ENCODE measurements around the gene CDC73. TPM values are rescaled to one million over a fixed set of nuclear protein-coding genes. Genes with fewer than 3 reads are reported as not detected.

The CDC73 gene
- total RNA-seq, 1 experiment from 2014 or later = 78.2 TPM

GRCh38 chr1:193176788-193177187 is 55.0 kb downstream of the CDC73 start:
- ChIA-PET CTCF (no interaction called here), POLR2A (interaction anchor here (0.7 kb wide), 1 partner anchor 173 kb away, joined by 11 read pairs; no protein-coding TSS in a partner anchor)
- Histone ChIP-seq H3K36me3 (ENCODE audit: control insufficient read depth, insufficient read depth, low read length) (no peaks in the 10 kb centered on the region; the same call in 1 of the 2 replicates), H3K27me3 (ENCODE audit: control insufficient read depth, insufficient read depth, low read length) (no peaks in the 10 kb centered on the region), H3K4me3 (ENCODE audit: low read depth in 2 of 2, low read length in 2 of 2) (no peak overlapping the region), H3K27ac (ENCODE audit: low read length) (no peak overlapping the region), H3K9me3 (ENCODE audit: control insufficient read depth, insufficient read depth, low read depth, low read length) (no peaks in the 10 kb centered on the region), H3K4me1 (ENCODE audit: control insufficient read depth, insufficient read depth, low read length) (no peaks in the 10 kb centered on the region)
- no peak for DNase-seq (ENCODE audit: low read depth, low spot score)
- BruUV-seq (replicated peaks) = no TSS peak
- TF ChIP-seq REST (IDR thresholded peaks at IDR 0.05; ENCODE audit: insufficient read depth in 1 of 2, low read depth in 2 of 2, low read length in 1 of 2) (no peak), POLR2AphosphoS5 (IDR thresholded peaks at IDR 0.05; ENCODE audit: low read depth, low read length) (no peak), CTCF (IDR thresholded peaks at IDR 0.05) (no peak), SIN3A (IDR thresholded peaks at IDR 0.05; ENCODE audit: borderline replicate concordance, insufficient read depth, low read depth, low read length) (no peak), TCF7L2 (IDR thresholded peaks at IDR 0.05; ENCODE audit: low read depth, low read length) (no peak)
- no peak for ATAC-seq
- in situ Hi-C loops (cut with HindIII; ENCODE audit: low pct_unique_long_range_greater_than_20kb, low sequenced_read_pairs) (no loop called here), intact Hi-C loops (cut with micrococcal nuclease; ENCODE audit: unreplicated experiment) (no loop called here)

- DNase-seq (ENCODE audit: low read depth, low spot score) = no peak
- ChIA-PET CTCF (no interaction called here), POLR2A (no interaction called here)
- ATAC-seq = no peak
- in situ Hi-C loops (cut with HindIII; ENCODE audit: low pct_unique_long_range_greater_than_20kb, low sequenced_read_pairs) (no loop called here), intact Hi-C loops (cut with micrococcal nuclease; ENCODE audit: unreplicated experiment) (no loop called here)
- Histone ChIP-seq H3K4me3 (ENCODE audit: low read depth in 2 of 2, low read length in 2 of 2) (no peak overlapping the region), H3K9me3 (ENCODE audit: control insufficient read depth, insufficient read depth, low read depth, low read length) (no peaks in the 10 kb centered on the region), H3K27ac (ENCODE audit: low read length) (no peak overlapping the region), H3K4me1 (ENCODE audit: control insufficient read depth, insufficient read depth, low read length) (peaks cover 4% of the 10 kb centered on the region; the same call in 1 of the 2 replicates), H3K36me3 (ENCODE audit: control insufficient read depth, insufficient read depth, low read length) (no peaks in the 10 kb centered on the region; the same call in 1 of the 2 replicates), H3K27me3 (ENCODE audit: control insufficient read depth, insufficient read depth, low read length) (no peaks in the 10 kb centered on the region)
- no peak for TF ChIP-seq POLR2AphosphoS5 (IDR thresholded peaks at IDR 0.05; ENCODE audit: low read depth, low read length)
- TF ChIP-seq SIN3A (IDR thresholded peaks at IDR 0.05; ENCODE audit: borderline replicate concordance, insufficient read depth, low read depth, low read length) = no peak
- TF ChIP-seq REST (IDR thresholded peaks at IDR 0.05; ENCODE audit: insufficient read depth in 1 of 2, low read depth in 2 of 2, low read length in 1 of 2) = no peak
- TF ChIP-seq TCF7L2 (IDR thresholded peaks at IDR 0.05; ENCODE audit: low read depth, low read length) = no peak
- no peak for TF ChIP-seq CTCF (IDR thresholded peaks at IDR 0.05)
- BruUV-seq (replicated peaks) = no TSS peak
These were observed 57.3 kb downstream of the CDC73 start for GRCh38 chr1:193179094-193179493.
